Chondrocyte (in vitro differentiated cells): Measurements from ENCODE around the gene FAM107B. TPM values are rescaled to one million over a fixed set of nuclear protein-coding genes. Genes with fewer than 3 reads are reported as not detected.

ENCODE experiments used
- DNase-seq: peaks from one replicate; pipeline ENCODE4 v3.0.0; 2021; ENCODE audit warnings: mixed read lengths, low spot score
- H3K27ac Mint-ChIP-seq: one replicate; pipeline ENCODE4 v1.8.0; 2021; ENCODE audit warnings: mild to moderate bottlenecking, moderate library complexity, mixed read lengths; ENCODE audit not compliant: unreplicated experiment
- H3K27me3 Mint-ChIP-seq: 2 replicates; pipeline ENCODE4 v1.8.0; 2021; ENCODE audit warnings: low read depth, mixed read lengths
- H3K36me3 Mint-ChIP-seq: 2 replicates; pipeline ENCODE4 v1.8.0; 2021; ENCODE audit warnings: low read depth, mixed read lengths
- H3K4me1 Mint-ChIP-seq: 2 replicates; pipeline ENCODE4 v1.8.0; 2021; ENCODE audit warnings: low read depth, mild to moderate bottlenecking, mixed read lengths
- H3K4me3 Mint-ChIP-seq: one replicate; pipeline ENCODE4 v1.8.0; 2021; ENCODE audit warnings: mild to moderate bottlenecking, moderate library complexity, mixed read lengths; ENCODE audit not compliant: unreplicated experiment
- H3K9me3 Mint-ChIP-seq: 2 replicates; pipeline ENCODE4 v1.8.0; 2021; ENCODE audit warnings: low read depth, mixed read lengths
- total RNA-seq: library from RNA; stranded (reverse); gene quantifications from 3 replicates; pipeline ENCODE4 v1.2.1, GENCODE V29; 2021
- TF ChIP-seq, protein P1 (sequence below): fragments of 200-600 bp; sonication (generic); IDR thresholded peaks from 2 replicates; pipeline ENCODE4 v1.5.0; 2021; ENCODE audit warnings: antibody characterized with exemption, mild to moderate bottlenecking, moderate library complexity

The FAM107B gene
- total RNA-seq, 1 donor from 2014 or later = 29.1 TPM

DNA sequence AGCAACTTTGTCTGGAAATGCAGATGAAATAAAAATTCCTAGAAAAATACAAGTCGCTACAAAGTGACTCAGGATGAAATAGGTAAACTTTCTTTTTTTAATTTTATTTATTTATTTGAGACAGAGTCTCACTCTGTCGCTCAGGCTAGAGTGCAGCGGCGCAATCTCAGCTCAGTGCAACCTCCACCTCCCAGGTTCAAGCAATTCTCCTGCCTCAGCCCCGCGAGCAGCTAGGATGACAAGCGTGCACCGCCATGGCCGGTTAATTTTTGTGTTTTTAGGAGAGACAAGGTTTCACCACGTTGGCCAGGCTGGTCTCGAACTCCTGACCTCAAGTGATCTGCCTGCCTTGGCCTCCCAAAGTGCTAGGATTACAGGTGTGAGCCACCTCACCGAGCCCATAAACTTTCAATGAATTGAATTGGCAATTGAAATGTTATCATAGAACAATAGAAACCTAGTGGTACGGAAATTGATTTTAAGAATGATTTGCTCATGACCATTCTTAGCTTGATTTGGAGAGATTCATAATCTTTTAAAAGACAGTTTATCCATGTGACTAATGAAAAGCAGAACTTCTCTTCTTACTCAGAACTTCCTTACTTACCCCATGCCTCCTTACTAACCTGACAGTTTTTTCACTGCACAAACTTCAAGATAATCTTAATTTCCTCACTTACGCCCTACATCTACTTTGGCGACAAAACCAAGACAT lies 161.7 kb downstream of the FAM107B start:
- Mint-ChIP-seq H3K27ac (no peak overlapping the region), H3K36me3 (no peaks in the 10 kb centered on the region), H3K4me3 (no peak overlapping the region), H3K27me3 (no peaks in the 10 kb centered on the region), H3K4me1 (peaks cover 17% of the 10 kb centered on the region), H3K9me3 (no peaks in the 10 kb centered on the region)
- TF ChIP-seq, protein P1, sequence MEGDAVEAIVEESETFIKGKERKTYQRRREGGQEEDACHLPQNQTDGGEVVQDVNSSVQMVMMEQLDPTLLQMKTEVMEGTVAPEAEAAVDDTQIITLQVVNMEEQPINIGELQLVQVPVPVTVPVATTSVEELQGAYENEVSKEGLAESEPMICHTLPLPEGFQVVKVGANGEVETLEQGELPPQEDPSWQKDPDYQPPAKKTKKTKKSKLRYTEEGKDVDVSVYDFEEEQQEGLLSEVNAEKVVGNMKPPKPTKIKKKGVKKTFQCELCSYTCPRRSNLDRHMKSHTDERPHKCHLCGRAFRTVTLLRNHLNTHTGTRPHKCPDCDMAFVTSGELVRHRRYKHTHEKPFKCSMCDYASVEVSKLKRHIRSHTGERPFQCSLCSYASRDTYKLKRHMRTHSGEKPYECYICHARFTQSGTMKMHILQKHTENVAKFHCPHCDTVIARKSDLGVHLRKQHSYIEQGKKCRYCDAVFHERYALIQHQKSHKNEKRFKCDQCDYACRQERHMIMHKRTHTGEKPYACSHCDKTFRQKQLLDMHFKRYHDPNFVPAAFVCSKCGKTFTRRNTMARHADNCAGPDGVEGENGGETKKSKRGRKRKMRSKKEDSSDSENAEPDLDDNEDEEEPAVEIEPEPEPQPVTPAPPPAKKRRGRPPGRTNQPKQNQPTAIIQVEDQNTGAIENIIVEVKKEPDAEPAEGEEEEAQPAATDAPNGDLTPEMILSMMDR = no peak
- no peak for DNase-seq

DNA sequence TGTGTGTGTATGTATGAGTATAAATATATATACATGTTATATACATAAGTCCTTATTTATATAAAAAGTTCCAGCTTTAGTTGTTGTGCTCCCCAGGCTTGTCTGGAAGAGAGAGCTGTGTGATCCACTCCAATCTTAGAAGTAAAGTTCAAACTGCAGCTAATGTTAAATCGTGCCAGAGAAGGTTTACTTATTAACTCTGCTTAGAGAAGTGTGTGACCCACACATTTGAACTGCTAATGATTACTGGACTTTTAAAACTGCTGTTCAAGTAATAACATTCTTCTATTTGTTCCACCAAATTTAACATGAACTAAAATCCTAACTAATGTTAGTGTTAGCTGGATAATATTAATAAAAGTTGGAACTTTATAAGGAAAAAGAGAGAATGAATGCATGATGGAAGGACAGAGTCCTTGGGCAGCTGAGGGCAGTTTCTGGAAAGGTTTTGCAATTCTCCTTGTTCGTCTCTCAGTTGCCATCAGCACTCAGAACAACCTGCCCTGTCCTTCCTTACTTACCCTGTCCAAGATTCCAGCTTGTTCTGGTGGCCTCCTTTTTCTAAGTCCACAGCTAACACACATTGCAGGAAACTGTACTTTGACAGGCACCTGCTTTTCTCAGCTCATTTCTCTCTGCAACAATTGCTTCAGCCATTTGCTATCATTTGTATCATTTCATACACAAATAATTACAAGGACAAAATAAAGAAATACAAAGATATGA lies 162.6 kb downstream of the FAM107B start:
- Mint-ChIP-seq H3K36me3 (no peaks in the 10 kb centered on the region), H3K27ac (peak overlapping the region; percentile 6), H3K4me3 (no peak overlapping the region), H3K27me3 (no peaks in the 10 kb centered on the region), H3K4me1 (peaks cover 10% of the 10 kb centered on the region), H3K9me3 (no peaks in the 10 kb centered on the region)
- TF ChIP-seq, protein P1 = no peak
- DNase-seq = no peak

GRCh38 chr10:14609178-14609577 lies 165.5 kb downstream of the FAM107B start:
- Mint-ChIP-seq H3K4me1 (peaks cover 13% of the 10 kb centered on the region), H3K4me3 (no peak overlapping the region), H3K27ac (no peak overlapping the region), H3K36me3 (no peaks in the 10 kb centered on the region), H3K9me3 (no peaks in the 10 kb centered on the region), H3K27me3 (no peaks in the 10 kb centered on the region)
- TF ChIP-seq, protein P1 = no peak
- DNase-seq = no peak

GRCh38 chr10:14608381-14609001 lies 166.2 kb downstream of the FAM107B start:
- TF ChIP-seq, protein P1 = no peak
- no peaks in the 10 kb centered on the region for H3K27me3 Mint-ChIP-seq
- H3K27ac Mint-ChIP-seq = no peak overlapping the region
- no peak for DNase-seq
- H3K9me3 Mint-ChIP-seq = no peaks in the 10 kb centered on the region
- H3K4me1 Mint-ChIP-seq = peaks cover 13% of the 10 kb centered on the region
- H3K36me3 Mint-ChIP-seq = no peaks in the 10 kb centered on the region
- no peak overlapping the region for H3K4me3 Mint-ChIP-seq

DNA sequence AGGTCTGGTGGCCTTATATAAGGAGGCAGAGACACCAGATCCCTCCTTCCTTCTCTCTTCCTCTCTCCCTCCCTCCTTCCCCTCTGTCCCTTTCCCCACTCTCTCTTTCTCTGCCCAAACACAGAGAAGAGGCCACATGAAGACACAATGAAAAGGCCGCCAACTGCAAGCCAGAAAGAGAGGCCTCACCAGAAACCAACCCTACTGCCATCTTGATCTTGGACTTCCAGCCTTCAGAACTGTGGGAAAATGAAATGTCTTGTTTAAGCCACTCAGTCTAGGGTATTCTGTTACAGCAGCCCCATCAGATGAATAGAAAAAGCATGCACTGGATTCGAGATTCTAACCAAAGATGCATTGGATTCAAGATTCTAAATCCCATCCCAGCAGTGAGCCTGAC lies 168.1 kb downstream of the FAM107B start:
- no peaks in the 10 kb centered on the region for H3K9me3 Mint-ChIP-seq
- H3K27ac Mint-ChIP-seq = no peak overlapping the region
- no peak for DNase-seq
- no peak overlapping the region for H3K4me3 Mint-ChIP-seq
- peaks cover 25% of the 10 kb centered on the region for H3K4me1 Mint-ChIP-seq
- TF ChIP-seq, protein P1 = no peak
- H3K27me3 Mint-ChIP-seq = no peaks in the 10 kb centered on the region
- H3K36me3 Mint-ChIP-seq = no peaks in the 10 kb centered on the region
